Measurements from ENCODE around the gene TRIM72.

GRCh38 chr16:31242206-31242605, 28.3 kb downstream of the TRIM72 start:
- TF ChIP-seq CTCF (IDR thresholded peaks at IDR 0.05) (no peak), EP300 (IDR thresholded peaks at IDR 0.05) (no peak), POLR2AphosphoS5 (IDR thresholded peaks at IDR 0.05) (no peak)
